Forelimb muscle (tissue), 1 donor: ENCODE measurements around the gene HIBADH. TPM values are rescaled to one million over a fixed set of nuclear protein-coding genes. Genes with fewer than 3 reads are reported as not detected.

Source experiments
- DNase-seq: peaks from one replicate; pipeline ENCODE4 v3.0.0-alpha.2; 2013; ENCODE audit warnings: low read depth
- polyA plus RNA-seq: library from polyadenylated mRNA; unstranded; fragments of 120-200 nt; gene quantifications from one replicate; pipeline ENCODE4 v1.2.1, GENCODE V29; 2013; ENCODE audit not compliant: insufficient read length

The HIBADH gene
- 24.9 TPM for polyA plus RNA-seq

GRCh38 chr7:27662490-27663205 lies at the start of gene HIBADH:
Gene HIBADH (minus strand): TSS chr7:27662883. CDS start chr7:27662788, 95 bp downstream.
- DNase-seq, result peak; percentile 100

- DNase-seq, result no peak
Observed at GRCh38 chr7:27712217-27712616, 49.5 kb upstream of the HIBADH start.

GRCh38 chr7:27709137-27710075 lies 46.7 kb upstream of the HIBADH start:
- DNase-seq, result no peak

- DNase-seq, result no peak
Observed at GRCh38 chr7:27708485-27708884, 45.8 kb upstream of the HIBADH start.

GRCh38 chr7:27705200-27705594 lies 42.5 kb upstream of the HIBADH start:
- no peak for DNase-seq

DNA sequence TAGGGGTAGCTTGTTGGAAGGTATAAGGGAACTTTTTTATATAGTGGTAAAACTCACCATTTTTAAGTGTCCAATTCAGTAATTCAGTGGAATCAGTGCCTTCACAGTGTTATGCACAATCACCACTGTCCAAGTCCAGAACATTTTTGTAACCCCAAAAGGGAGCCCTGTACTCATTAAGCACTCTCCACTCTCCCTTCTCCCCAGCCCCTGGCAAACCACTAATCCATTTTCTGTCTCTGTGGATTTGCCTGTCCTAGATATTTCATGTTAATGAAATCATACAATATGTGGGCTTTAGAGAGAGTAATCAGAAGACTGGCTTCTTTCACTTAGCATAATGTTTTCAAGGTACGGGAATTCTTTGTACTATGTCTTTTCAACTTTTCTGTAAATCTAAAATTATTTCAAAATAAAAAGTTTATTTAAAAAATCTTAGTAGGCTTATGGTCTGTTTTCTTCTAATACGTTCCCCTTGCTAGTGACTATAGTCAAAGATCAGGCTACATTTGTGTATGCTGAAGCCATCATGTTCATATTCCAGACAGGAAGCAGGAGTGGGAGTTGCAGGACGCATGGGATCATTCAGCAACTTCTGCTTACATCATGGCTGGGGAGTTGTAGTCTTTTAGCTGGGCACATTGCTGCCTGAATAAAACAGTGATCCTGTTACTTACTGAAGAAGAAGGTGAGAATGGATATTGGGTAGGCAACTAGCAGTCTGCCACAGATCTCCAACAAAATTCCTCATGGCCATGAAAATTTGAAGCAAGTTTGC lies 41.9 kb upstream of the HIBADH start:
- no peak for DNase-seq

DNA sequence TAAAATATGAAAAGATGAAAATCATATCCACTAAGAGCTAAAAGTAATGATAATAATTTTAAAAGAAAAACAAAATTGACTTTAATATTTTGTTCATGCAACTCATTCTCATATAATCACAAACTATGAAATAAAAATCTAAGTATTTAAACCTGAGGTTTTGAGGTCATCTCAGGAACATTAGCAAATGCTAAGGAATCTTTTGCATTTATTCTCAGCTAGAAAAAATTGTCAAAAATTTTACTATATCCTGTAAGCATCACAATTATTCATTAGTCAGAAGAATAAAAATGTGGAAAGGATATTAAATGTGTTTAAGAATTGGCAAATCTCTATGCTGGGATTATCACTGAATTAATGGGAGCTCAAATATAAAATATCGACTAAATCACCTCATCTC lies 40.5 kb upstream of the HIBADH start:
- no peak for DNase-seq

- no peak for DNase-seq
Observed at GRCh38 chr7:27700501-27700900, 37.8 kb upstream of the HIBADH start.

GRCh38 chr7:27699751-27700150 lies 37.1 kb upstream of the HIBADH start:
- no peak for DNase-seq

DNA sequence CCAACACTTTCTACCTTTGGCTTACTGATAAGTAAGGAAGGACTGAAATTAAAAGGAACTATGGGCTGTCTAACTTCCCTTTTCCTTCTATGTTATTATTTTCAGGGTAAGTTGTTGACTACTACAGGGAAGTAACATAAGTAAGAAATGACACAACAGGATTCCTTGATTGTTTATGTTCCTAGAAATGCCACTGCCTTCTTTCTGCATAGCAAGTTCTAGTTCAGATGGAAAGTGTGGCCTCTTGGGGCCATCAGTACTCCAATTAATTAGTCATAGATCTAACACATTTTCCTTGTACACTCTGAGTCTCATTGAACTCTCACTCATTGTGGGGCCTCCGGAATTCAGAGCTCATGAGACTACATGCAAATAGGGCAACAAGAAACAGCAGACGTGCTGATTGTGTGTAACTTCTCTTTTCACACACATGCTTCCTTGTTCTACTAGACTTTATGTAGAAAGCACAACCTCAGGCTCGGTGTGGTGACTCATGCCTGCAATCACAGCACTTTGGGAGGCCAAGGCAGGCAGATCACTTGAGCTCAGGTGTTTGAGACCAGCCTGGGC lies 35.3 kb upstream of the HIBADH start:
- DNase-seq, result no peak

DNA sequence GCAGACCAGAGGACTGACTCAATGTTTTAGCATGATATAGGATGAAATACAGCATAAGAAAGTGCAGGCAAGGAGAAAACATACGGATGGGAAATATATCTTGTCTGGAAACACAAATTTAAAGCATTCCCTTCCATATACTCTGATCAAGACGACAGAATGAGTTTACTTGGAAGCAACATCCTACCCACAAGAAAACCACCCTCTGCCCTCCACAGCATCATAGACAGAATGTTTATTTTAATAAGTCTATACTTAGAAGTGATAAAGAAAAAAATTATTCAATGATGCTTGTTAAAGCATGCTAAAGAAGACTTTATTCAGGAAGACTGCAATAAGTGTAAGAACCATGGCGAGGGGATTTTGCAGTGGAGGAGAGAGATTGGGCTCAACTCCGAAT lies 32.4 kb upstream of the HIBADH start:
- no peak for DNase-seq

DNA sequence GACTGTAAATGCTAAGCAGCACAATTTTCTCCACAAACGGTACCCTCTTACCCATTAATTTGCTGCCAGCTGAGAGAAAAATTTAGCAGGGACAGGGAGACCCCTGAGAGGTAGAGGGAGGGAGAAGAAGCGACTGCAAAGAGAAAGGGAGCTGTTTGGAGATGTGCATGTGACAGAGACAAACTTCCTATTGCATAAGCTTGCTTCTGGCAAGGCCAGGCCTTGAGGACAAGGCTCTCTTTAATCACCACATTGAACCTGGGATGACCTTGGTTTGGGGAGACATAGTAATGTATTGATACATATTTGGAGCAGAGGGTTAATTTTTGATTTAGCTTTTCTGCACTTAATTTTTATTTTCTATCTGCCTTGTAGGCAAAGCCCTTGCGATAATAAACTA lies 31.1 kb upstream of the HIBADH start:
- no peak for DNase-seq

DNA sequence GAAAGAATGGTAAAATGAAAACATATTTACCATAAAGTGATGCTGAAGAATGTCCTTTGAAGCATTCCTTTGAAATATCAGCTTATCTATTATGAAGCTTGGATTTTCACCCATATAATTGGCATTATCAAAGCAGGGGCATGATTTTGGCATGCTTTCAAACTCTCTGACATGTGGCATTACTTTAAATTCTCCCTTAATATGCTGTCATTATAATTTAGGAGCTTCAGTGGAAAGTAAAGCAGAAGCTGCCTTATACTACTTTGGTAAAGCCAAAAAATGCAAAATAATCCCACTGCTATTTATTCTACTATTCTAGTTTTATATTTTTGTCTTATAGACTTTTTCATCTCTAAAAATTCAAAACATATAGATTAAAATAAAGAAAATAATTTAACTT lies 28.0 kb upstream of the HIBADH start:
- DNase-seq, result no peak

DNA sequence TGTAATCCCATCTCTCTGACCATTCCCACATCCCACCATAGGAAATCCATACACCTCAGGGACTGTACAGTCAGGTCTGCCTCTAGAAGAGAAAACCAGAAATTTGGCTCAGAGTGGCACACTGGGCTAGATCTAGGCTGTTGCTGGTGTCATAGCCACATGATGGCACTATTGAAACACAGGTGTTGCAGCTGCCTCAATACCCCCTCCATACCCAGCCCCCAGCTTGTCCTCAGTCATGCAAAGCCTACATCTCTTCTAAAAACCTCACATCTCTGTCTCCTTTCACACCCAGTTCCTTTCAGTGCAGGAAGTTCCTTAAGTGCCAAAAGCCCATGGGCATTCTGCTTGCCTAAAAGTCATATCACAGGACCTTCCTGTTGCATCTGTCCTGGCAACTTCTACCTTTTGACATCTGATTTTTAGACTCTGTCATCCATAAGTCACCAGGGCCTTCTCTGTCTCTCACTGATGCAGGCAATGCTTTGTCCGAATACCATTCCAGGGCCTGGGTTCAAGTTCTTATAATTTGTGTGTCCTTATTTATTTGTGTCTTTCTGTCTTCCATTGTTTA lies 27.0 kb upstream of the HIBADH start:
- DNase-seq, result no peak

- no peak for DNase-seq
Observed at GRCh38 chr7:27689150-27689549, 26.5 kb upstream of the HIBADH start.

DNA sequence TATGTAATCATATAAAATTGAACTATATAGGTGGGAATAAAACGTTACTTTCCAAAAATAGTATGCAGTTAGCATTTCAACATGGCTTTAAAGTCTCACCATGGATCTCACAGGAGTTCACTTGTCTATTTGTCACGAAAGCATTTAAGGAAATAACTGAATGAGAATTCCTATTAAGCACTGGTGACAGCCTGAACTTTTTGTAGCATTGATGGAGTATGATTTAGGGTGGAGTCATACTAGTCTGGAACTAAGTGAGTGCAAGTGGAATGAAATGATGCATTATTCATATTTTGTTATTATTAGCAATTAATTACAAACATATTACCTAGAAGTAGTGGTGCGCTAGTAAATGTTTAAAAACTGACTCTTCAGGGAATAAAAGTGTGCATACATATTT lies 26.0 kb upstream of the HIBADH start:
- no peak for DNase-seq

- no peak for DNase-seq
Observed at GRCh38 chr7:27688056-27688455, 25.4 kb upstream of the HIBADH start.

- no peak for DNase-seq
Observed at GRCh38 chr7:27686315-27686714, 23.6 kb upstream of the HIBADH start.

DNA sequence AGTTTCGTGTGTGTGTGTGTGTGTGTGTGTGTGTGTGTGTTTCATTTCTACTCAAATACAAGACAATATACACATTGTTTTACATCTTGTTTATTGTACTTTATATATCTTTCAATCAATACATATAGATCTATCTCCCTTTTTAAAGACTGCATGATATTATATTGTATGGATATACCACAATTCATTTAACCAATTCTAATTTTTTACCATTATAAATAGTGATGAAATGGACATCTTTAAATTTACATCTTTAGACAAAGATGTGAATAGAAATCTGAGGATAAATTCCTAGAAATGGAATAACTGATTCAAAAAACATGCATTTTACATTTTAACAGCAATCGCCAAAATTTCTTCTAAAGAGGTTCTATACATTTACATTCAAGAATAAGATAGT lies 23.2 kb upstream of the HIBADH start:
- DNase-seq, result no peak

DNA sequence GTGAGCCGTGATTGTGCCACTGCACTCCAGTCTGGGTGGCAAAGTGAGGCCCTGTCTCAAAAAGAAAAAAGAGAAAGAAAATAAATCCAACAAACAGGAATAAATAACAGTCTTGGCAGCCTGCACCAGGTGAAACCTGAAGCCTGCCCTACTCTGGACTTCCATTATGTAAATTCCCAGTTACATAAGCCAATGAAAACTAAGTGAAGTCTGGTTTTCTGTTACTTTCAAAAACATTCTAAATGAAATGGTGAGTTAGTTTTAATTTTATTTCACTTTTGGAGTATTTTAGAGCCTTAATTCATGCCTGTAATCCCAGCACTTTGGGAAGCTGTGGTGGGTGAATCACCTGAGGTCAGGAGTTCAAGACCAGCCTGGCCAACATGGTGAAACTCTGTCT lies 22.5 kb upstream of the HIBADH start:
- DNase-seq, result no peak

GRCh38 chr7:27684491-27684890 lies 21.8 kb upstream of the HIBADH start:
- DNase-seq, result no peak
